ENCODE measurements around the gene RAB11FIP3.

RAB11FIP3 gene

DNA sequence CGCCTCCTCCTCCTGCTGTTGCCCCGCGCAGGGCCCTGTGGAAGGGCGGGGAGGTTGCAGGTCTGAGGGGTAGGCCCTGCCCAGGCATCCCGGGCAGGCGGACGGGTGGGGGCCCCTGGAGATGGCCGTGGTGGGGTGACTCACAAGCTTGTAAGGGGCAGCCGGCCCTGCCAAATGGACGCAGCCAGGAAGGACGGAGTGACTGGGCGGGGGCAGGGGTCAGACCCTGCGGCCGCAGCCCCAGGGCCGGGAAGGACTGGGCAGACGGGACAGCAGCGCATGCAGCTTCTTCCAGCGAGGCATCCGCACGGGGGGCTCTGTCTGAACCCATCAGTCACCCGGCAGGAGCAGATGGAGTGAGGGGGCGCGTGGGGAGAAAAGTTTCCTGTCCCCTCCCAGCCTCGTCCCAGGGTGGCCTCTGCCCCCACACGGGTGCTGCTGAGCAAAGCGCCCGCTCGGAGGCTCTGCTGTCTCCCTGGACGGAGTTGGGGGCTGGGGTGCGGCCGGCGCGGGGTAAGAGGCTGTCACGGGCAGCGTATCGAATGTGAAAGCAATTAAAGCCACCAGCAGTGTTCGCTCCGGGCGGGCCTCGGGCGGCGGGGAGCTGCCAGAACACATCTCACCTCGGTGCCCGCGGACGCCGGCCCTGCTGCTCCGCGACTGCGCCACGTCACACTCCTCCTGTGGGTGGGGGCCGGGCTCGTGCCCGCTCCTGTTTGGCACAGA is 129.4 kb downstream of the RAB11FIP3 start:
- no peak for DNase-seq (ENCODE audit: low read depth in 2 of 2)

GRCh38 chr16:555528-556473 is 130.4 kb downstream of the RAB11FIP3 start:
- DNase-seq (ENCODE audit: low read depth in 2 of 2): no peak

DNA sequence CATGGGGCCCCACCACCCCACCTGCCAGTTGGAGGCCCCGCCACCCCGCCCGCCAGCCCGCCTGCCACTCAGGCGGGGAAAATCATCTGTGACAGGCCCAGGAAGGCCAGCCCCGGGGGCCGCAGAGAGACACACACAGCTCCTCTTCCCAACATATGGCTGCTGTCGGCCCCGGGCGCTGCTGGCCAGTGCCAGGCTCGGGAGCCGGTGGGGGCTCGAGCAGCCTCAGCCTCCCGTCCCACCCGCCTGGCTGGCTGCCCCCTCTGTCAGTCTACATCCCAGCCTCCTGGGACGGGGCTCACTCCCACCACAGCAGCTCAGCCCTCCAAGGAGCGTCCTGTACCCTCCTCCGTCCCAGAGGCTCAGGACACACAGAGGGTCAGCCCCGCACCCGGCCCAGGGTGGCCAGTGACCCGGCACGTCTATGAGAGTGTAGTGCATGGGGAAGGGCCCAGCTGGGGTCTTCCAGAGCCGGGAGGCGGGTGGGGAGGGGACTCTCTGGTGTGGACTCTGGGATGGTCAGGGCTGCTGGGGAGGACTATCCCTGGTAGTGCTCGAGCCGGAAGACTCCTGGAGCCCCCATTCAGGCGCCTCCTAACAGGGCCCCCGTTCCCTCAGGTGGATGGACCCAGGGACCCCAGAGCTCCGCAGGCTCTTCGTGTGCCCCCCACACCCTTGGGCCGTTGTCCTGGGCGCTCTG is 131.2 kb downstream of the RAB11FIP3 start:
- DNase-seq (ENCODE audit: low read depth in 2 of 2): no peak

DNA sequence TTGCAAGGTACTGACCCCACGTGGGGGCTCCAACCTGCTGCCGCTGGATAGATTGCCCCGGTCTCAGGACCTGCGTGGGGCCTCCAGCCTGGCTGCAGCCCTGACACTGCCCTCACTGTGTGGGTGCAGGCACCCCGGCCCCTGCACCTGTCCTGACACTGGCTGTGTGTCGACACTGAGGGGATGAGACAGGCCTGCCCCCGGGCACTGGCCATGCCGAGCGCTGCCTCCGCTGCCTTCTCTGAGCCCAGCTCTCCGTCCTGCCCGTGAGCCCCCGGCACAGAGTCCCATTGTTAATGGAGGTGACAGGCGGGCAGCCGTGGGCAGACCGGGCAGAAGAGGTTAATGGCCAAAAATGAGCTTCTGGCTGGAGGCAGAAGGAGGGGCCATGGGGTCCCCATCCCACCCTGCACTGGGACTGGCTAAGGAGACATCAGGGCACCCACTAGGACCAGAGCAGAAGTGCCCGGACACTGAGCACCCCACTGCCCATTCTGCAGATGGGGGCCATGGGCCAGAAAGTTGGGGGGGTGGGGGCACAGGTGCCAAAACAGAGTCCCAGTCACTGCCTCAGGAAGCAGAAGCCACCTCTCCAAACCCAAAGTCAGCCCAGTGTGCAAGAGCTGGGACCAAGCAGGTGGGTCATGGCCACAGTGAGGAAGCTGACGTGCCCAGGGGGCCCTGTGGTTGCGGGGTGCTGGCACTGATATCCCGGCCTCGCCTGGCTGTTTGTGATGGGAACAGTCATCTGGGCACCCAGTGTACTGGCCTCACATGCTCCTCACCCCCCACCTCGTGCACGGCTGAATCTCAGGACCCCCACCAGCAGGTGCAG is 132.2 kb downstream of the RAB11FIP3 start:
- DNase-seq (ENCODE audit: low read depth in 2 of 2): no peak

DNA sequence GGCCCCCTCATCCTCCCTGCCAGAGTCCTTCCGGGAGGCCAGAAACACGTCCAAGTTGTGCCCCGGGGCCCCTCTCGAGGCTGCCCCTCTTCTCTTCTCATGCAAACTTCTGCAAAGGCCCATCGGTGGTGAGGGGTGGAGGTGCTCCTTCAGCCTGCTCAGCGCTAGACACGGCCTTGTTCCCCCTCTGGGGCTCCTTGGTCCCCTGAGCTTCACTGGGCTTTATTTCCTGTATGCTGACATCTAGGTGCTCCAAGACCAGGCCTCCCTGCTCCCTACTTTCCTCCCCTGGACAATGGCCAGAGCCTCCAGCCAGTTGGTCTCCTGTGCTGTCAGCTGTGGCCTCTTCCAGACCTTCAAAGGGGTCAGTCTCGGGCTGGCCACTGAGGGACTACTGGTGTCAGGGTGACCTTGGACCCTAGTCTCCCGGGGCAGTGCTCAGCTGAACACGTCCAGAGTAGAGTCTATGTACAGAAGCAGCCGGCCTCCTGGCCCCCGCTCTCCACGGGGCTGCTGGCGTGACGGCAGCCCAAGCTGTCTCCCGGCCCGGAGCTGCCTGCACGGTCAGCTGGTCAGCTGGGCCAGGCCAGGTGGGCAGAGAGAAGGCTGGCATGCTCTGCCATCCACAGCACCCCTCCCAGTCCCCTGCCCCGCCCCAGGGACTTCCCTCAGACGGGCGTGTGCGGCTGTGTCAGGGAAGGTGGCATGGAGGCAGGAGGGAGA is 133.0 kb downstream of the RAB11FIP3 start:
- DNase-seq (ENCODE audit: low read depth in 2 of 2): no peak

DNA sequence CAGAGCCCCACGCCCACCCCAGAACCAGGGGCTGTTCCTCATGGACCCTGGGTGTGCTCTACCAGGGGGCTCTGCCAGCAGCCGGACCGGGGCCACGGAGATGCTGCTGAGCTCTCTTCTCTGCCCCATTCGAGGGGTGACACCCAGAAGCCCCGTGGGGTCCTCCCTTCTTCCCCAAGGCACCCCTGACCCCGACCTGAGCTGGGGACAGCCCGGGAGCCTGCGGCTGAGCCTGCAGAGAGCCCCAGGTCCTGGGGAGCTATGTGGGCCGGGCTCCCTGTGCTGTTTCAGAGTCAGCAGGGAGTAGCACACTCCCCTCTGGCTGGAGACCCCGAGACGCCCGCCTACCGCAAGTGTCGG is 133.6 kb downstream of the RAB11FIP3 start:
- no peak for DNase-seq (ENCODE audit: low read depth in 2 of 2)

GRCh38 chr16:559411-560203 is 134.2 kb downstream of the RAB11FIP3 start:
- DNase-seq (ENCODE audit: low read depth in 2 of 2): no peak

- DNase-seq (ENCODE audit: low read depth in 2 of 2): no peak
Observed at GRCh38 chr16:560204-560700, 134.8 kb downstream of the RAB11FIP3 start, which contains the start of gene PRR35. Gene PRR35, plus strand, starts transcription at chr16:560394. Its CDS starts 2,901 bp downstream, at chr16:563295.

DNA sequence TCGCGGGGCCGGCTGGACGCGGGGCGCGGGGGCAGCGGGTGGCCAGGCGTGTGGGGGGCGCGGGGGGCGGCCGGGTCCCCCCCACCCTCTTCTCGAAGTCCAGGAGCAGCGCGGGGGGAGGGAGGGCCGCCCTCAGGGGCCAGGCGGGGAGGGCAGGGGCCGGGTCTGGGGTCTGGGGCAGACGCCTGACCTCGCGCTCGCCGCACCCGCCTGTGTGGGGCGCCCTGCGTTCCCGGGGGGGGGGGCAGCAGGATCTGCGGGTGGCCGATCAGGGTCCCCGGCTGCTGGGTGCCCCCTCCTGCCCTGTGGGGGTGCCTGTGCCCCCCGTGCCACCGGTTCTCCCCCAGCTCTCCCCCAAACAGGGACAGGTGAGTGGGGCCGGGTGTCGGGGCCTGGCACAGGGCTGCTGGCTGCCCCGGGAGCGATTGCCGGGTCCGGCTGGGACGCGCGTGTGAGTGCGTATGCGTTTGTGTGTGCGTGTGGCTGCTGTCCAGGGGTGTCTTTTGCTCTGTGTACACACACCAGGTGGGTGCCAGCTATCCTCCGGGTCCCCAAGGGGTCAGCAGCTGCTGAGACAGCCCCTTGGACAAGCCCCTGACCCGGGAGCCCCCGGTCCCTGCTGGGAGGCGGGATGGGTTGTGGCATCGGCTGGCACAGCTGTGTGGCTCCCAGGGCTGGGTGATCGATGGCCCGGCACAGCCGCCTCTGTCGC is 135.4 kb downstream of the RAB11FIP3 start:
- DNase-seq (ENCODE audit: low read depth in 2 of 2): no peak

DNA sequence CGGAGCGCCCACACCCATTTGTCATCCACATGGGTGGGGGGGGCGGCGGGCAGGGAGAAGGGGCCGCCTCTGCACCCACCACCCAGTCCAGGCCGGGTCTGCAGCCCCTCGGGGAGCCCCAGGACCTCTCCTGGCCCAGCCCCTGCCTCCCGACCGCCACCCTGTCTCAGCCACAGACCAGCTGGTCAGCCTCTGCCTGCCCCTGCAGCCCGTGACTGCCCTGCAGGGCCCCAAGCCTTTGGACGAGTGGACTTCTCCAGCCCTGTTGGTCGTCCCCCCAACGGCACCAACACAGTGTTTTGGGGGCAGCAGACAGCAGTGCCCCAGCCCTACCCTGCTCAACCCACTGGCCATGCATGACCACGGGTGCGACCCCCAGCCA is 136.0 kb downstream of the RAB11FIP3 start:
- DNase-seq (ENCODE audit: low read depth in 2 of 2): no peak

- no peak for DNase-seq (ENCODE audit: low read depth in 2 of 2)
Observed at GRCh38 chr16:561957-562938, 136.8 kb downstream of the RAB11FIP3 start.

DNA sequence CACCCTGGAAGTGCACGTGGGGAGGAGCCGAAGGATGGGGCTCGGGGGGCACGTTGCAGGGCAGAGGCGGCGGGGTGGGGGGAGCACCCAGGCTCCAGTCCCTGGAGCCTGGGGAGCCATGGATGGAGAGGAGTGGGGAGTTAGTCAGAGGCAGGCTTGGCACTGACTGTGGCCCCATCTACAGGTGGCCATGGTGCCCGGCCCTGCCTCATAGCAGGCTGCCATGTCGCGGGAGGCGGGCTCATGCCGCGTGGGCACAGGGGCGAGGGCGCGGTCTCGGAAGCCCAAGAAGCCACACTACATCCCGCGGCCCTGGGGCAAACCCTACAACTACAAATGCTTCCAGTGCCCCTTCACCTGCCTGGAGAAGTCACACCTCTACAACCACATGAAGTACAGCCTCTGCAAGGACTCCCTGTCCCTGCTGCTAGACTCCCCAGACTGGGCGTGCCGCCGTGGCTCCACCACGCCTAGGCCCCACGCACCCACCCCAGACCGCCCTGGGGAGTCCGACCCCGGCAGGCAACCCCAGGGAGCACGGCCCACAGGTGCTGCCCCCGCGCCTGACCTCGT is 137.7 kb downstream of the RAB11FIP3 start:
- DNase-seq (ENCODE audit: low read depth in 2 of 2): no peak

DNA sequence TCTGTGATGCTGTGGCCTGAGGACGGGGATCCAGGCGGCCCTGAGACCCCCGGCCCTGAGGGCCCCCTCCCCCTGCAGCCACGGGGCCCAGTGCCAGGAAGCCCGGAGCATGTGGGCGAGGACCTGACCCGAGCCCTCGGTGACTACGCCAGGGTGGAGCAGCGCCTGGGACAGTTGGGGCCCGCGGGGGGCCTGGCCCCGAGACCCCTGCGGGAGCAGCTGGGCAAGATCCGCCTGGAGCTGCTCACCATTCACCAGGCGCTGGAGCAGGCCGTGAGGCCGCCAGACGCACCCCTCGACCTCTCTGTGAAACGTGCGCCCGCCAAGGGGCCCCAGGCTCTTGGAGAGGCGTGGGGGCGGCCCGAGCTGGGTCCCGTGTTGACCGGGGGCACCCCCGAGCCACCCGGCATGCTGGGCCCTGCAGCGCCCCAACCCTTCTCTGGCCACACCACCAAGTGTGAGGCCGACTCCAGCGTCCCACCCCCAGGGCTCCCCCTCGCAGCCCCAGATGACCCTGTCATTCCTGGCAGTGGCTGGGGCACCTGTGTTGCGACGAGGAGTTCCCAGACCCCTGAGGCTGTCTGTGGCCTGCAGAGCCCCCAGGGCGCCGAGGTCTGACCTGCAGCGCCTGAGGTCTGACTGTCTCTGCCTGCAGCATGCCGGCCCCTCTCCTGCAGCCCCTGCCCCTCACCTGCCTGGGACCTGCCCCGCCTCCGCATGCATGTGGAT is 139.4 kb downstream of the RAB11FIP3 start:
- DNase-seq (ENCODE audit: low read depth in 2 of 2): no peak

- no peak for DNase-seq (ENCODE audit: low read depth in 2 of 2)
Observed at GRCh38 chr16:565419-566330, 140.2 kb downstream of the RAB11FIP3 start.

DNA sequence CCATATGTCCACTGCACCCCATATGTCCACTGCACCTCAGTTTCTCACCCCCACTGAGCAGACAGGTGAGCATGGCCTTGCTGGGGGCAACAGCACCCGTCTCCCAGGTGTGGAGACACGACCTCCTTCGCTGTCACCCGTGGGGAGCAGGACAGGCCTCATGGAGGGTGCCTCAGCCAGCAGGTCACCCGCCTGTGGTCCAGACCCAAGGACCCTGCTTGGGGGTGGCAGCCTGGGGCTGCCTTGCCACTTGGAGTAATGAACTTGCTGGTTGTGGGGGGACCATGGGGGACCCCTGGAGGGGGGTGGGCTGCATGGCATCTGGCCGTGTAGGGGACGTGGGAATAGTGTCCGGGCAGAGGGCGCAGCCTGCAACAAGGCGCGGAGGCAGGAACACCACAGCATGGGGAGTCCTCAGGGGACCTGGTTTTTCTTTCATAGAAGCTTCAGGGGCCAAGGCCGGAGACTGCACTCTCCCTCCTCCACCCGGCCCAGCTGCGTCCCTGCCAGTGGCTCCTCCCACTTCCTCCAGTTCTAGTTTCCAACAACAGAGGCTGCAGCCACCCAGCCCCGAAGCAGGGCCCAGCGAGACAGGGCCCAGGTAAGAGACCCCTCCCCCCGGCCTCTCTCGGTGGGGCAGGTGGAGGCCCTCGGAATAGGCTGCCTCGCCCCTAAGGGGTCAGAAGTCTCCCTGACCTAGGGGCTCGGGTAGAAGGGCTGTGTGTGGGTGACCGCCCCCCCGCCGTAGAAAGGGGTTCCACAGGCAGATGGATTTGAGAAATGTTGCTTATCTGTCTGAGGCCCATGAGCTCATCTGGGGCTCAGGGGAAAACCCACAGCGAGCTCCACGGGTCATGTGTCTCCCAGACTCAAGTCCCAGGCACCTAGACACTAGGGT is 141.3 kb downstream of the RAB11FIP3 start, which contains the start of gene NHLRC4:
Gene NHLRC4, plus strand, starts transcription at position 531 of the 898 bp plus-strand sequence. CDS start 1,043 bp downstream, outside the sequence.
- DNase-seq (ENCODE audit: low read depth in 2 of 2): peak in 1 of 2 donors; percentile 40

Measured in stimulated activated CD4-positive, alpha-beta T cell treated with anti-CD3 and anti-CD28 coated beads, Interleukin-15, amount 100 ng/mL, for 48 hours (primary cell).